H1 (cell line): Measurements from ENCODE around the gene ELOF1. TPM values are rescaled to one million over a fixed set of nuclear protein-coding genes. Genes with fewer than 3 reads are reported as not detected.

Experiments used
- ASH2L ChIP-seq: fragments of 200-600, 300-600 bp; sonication (generic); IDR thresholded peaks from one replicate; pipeline ENCODE4 v1.7.1; 2017; ENCODE audit warnings: low read length
- BACH1 ChIP-seq: IDR thresholded peaks from 2 replicates; pipeline ENCODE4 v1.6.1; 2012; ENCODE audit warnings: low read length, improper control_type of control experiment
- CHD7 ChIP-seq: fragments of 300-600 bp; sonication (generic); IDR thresholded peaks from 2 replicates; pipeline ENCODE4 v1.7.1; 2012; ENCODE audit warnings: low read length, moderate library complexity, mild to moderate bottlenecking, inconsistent platforms; ENCODE audit not compliant: insufficient replicate concordance
- KDM4A ChIP-seq: IDR thresholded peaks from one replicate; pipeline ENCODE4 v1.7.1; 2012; ENCODE audit warnings: low read depth, mild to moderate bottlenecking, moderate library complexity, low read length, inconsistent platforms; ENCODE audit not compliant: severe bottlenecking
- SAP30 ChIP-seq: fragments of 300-600 bp; sonication (generic); IDR thresholded peaks from 2 replicates; pipeline ENCODE4 v1.7.1; 2012; ENCODE audit warnings: low read length, moderate library complexity, mild to moderate bottlenecking, inconsistent platforms; ENCODE audit not compliant: insufficient read depth, insufficient replicate concordance
- TBP ChIP-seq: IDR thresholded peaks from 2 replicates; pipeline ENCODE4 v1.6.1; 2011; ENCODE audit warnings: low read depth, low read length, improper control_type of control experiment
- polyA plus RNA-seq, 7 experiments: library from polyadenylated mRNA; depleted of rRNA in 3 of 7; stranded (reverse) in 5 of 7; unstranded in 2 of 7; fragments of >200 nt in 5 of 7; fragments of 200-250 nt in 2 of 7; gene quantifications; 1 replicate in 5 of 7; 2 replicates in 1 of 7; 4 replicates in 1 of 7; pipeline versions ENCODE4 v1.2.1 to v1.2.3, GENCODE V29; 2011 to 2013; ENCODE audit warnings: missing spikeins in 2 of 7, mixed read lengths in 2 of 7
- total RNA-seq: library from RNA; stranded (reverse); fragmentation: NEBNext Ultra II Directional; extraction: Animal tissue kit (Norgen Biotek cat#: 25700); gene quantifications from 2 replicates; pipeline ENCODE4 v1.2.1, GENCODE V29; 2021

ELOF1 gene
- total and polyA plus RNA-seq, 2 of the 8 experiments (the other 6 are each of a cell fraction or from before 2014, with no cell fraction given): 84.2 to 101 TPM

DNA sequence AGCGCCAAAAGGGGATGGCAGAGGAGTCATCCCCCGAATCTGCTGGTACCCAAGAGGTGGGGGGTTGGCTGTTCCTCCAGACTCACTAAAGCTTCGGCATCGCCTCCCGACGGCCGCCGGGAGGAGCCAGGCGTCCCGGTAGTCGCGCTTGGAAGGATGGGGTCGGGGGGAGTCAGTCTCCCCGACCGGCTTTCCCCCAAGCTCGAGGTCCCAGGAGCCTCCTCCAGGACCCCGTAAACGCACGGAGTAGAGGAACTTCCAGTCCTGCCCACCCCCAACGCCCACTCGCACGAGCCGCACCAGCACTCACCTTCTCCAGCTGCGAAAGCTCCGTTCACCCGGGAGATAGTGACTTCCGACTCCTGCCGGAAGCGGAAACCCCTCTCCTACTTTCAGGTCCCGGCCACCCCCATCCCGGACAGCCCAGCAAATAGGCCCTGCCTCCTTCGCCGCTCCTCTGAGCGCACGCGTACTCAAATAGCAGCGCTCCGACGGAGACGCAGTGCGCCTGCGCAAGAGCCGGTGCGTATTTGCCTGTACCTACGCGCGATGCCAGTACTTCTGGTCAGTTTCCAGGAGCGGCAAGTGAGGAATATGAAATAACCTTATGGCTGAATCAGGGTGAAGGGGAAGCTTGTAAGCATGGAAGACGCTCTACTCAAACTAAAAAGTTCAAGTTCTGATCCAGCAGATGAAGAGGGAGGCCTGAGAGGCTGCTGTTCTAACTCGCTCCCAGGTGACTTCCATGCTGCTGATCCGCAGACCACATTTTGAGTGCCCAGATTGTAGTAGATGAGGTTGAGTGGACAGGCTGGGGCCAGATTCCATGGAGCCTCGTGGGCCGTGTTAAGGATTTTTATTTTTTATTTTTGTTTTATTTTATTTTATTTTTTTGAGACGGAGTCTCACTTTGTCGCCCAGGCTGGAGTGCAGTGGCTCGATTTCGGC lies at the start of gene ELOF1 (continued):
- peak; percentile 45 for TF ChIP-seq SAP30
- TF ChIP-seq TBP: peak; percentile 79
- no peak for TF ChIP-seq CHD7
- peak; percentile 98 for TF ChIP-seq ASH2L
- peak; percentile 76 for TF ChIP-seq KDM4A
- TF ChIP-seq BACH1: no peak
